HepG2 (cell line): Measurements from ENCODE around the gene DCDC2. TPM values are rescaled to one million over a fixed set of nuclear protein-coding genes. Genes with fewer than 3 reads are reported as not detected.

Source experiments
- CBX2 ChIP-seq, 2 experiments: fragments of 200-600 bp in 1 of 2; sonication (generic); formaldehyde crosslinking in 1 of 2; IDR thresholded peaks; 2 replicates each; pipeline versions ENCODE4 v1.7.0 to v1.8.1; 2018 to 2022; ENCODE audit warnings: low read depth in 2 of 2, low read length in 1 of 2, mild to moderate bottlenecking in 1 of 2, missing genetic modification reagents in 1 of 2
- ETV5 ChIP-seq: IDR thresholded peaks from 2 replicates; pipeline ENCODE4 v1.6.1; 2018; ENCODE audit warnings: missing biosample characterization, missing genetic modification reagents, inconsistent platforms, borderline replicate concordance
- GPN1 ChIP-seq: sonication (generic); formaldehyde crosslinking; IDR thresholded peaks from 2 replicates; pipeline ENCODE4 v1.5.1; 2020; ENCODE audit warnings: missing genetic modification reagents, borderline replicate concordance
- HMG20A ChIP-seq: IDR thresholded peaks from 2 replicates; pipeline ENCODE4 v1.6.1; 2016; ENCODE audit warnings: borderline replicate concordance
- KMT2B ChIP-seq: IDR thresholded peaks from 2 replicates; pipeline ENCODE4 v1.6.1; 2016; ENCODE audit warnings: missing genetic modification reagents, missing compliant biosample characterization
- MXI1 ChIP-seq: IDR thresholded peaks from 3 replicates; pipeline ENCODE4 v1.6.1; 2012; ENCODE audit warnings: low read depth, low read length, inconsistent platforms, borderline replicate concordance
- POLR2A ChIP-seq, 2 experiments: IDR thresholded peaks; 2 replicates each; pipeline ENCODE4 v1.6.1; 2011; ENCODE audit warnings: low read depth in 2 of 2, low read length in 2 of 2, mild to moderate bottlenecking in 1 of 2, moderate library complexity in 1 of 2; ENCODE audit not compliant: insufficient read depth in 1 of 2
- POLR2G ChIP-seq: fragments of 200-400 bp; formaldehyde crosslinking; IDR thresholded peaks from 2 replicates; pipeline ENCODE4 v1.6.1; 2018; ENCODE audit warnings: mild to moderate bottlenecking, low read depth, low read length, moderate library complexity
- SCMH1 ChIP-seq: sonication (generic); formaldehyde crosslinking; IDR thresholded peaks from 2 replicates; pipeline ENCODE4 v1.9.0; 2021; ENCODE audit warnings: missing genetic modification reagents, mild to moderate bottlenecking, borderline replicate concordance
- SETDB1 ChIP-seq: sonication (generic); formaldehyde crosslinking; IDR thresholded peaks from 2 replicates; pipeline ENCODE4 v1.5.1; 2020; ENCODE audit warnings: missing genetic modification reagents, mild to moderate bottlenecking, borderline replicate concordance
- ZNF253 ChIP-seq: sonication (generic); formaldehyde crosslinking; IDR thresholded peaks from 2 replicates; pipeline ENCODE4 v1.8.0; 2022; ENCODE audit warnings: mild to moderate bottlenecking, missing genetic modification reagents, borderline replicate concordance
- ZNF431 ChIP-seq: sonication (generic); formaldehyde crosslinking; IDR thresholded peaks from 2 replicates; pipeline ENCODE4 v1.9.0; 2022; ENCODE audit warnings: missing genetic modification reagents, low read depth, mild to moderate bottlenecking, borderline replicate concordance
- ZNF530 ChIP-seq: sonication (generic); formaldehyde crosslinking; IDR thresholded peaks from 2 replicates; pipeline ENCODE4 v1.5.0; 2020; ENCODE audit warnings: low read depth, mild to moderate bottlenecking, missing genetic modification reagents
- ZNF552 ChIP-seq: sonication (generic); formaldehyde crosslinking; IDR thresholded peaks from 2 replicates; pipeline ENCODE4 v1.9.0; 2022; ENCODE audit warnings: missing genetic modification reagents, mild to moderate bottlenecking, borderline replicate concordance
- ZNF788 ChIP-seq: sonication (generic); formaldehyde crosslinking; IDR thresholded peaks from 2 replicates; pipeline ENCODE4 v1.5.0; 2020; ENCODE audit warnings: mild to moderate bottlenecking, missing genetic modification reagents, borderline replicate concordance
- ZNF792 ChIP-seq: IDR thresholded peaks from 2 replicates; pipeline ENCODE4 v1.6.1; 2016
- polyA plus RNA-seq, 8 experiments: library from polyadenylated mRNA; depleted of rRNA in 3 of 8; stranded (reverse) in 7 of 8; unstranded in 1 of 8; fragments of >200 nt; fragmentation: Illumina TruSeq in 4 of 8; extraction: Trizol in 4 of 8; gene quantifications; 2 replicates each; pipeline versions ENCODE4 v1.2.1 to v1.2.3, GENCODE V29; 2011 to 2016; ENCODE audit warnings: low read depth in 4 of 8, missing spikeins in 1 of 8, mixed read lengths in 1 of 8; ENCODE audit not compliant: insufficient read depth in 1 of 8
- total RNA-seq, 5 experiments: library from RNA; depleted of rRNA; stranded (reverse); fragments of >200 nt; fragmentation: Illumina TruSeq; extraction: Trizol; gene quantifications; 2 replicates each; pipeline ENCODE4 v1.2.3, GENCODE V29; 2016; ENCODE audit warnings: low read depth in 1 of 5
- TF ChIP-seq, protein P1 (sequence below): IDR thresholded peaks from 2 replicates; pipeline ENCODE4 v1.4.0; 2020; ENCODE audit warnings: mild to moderate bottlenecking, missing genetic modification reagents
- TF ChIP-seq, protein P2 (sequence below): sonication (generic); formaldehyde crosslinking; IDR thresholded peaks from 2 replicates; pipeline ENCODE4 v1.8.1; 2023; ENCODE audit warnings: mild to moderate bottlenecking, moderate library complexity, missing genetic modification reagents
- TF ChIP-seq, protein P3 (sequence below): fragments of 450-650 bp; IDR thresholded peaks from 2 replicates; pipeline ENCODE4 v1.6.1; 2017; ENCODE audit warnings: mild to moderate bottlenecking

Gene DCDC2
- total and polyA plus RNA-seq, 2 of the 13 experiments (the other 11 are each of a cell fraction or from before 2014, with no cell fraction given) = 9.0 to 36.2 TPM

DNA sequence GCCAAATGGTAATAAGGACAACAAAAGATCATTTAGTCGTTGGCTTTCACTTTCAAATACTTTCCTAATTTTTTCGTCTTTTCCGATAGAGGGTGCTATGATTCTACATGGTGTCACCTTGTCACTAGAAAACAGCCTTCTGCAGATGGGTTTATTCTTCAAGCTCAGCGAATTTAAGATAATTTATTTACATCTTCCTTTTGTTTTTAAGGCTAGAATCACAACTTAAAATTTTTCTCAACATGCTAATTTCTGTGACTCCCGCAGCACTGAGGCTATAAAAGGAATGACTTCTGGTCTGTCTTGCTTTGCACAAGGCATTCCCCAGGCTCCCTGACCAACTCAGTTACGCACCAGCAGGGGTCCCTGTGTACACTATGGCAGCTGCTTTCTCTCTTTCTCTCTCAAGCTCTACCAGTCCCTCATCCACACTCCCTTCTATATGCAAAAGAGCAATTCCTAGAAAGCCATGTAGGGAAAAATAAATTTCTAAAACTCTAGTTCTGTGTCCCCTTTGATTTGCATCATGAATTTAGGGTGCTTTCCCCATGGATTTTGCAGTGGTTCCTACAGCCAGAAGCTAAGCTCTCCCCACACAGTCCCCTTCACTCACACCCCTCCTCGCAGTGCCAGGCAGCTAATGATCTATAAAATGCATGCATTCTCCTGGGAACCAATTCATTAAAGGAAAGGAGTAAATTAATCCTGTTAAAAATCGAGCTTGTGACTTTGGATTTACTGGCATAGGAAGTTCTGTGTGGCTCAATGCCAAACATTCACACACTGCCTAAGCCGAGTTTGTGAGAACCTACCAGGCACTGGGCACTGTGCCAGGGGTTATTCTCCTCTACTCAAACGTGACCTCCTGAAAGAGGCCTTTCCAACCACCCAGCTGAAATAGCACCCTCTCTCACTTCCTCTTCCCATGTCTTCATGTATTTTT is 74.5 kb downstream of the DCDC2 start (continued):
- TF ChIP-seq, protein P1, sequence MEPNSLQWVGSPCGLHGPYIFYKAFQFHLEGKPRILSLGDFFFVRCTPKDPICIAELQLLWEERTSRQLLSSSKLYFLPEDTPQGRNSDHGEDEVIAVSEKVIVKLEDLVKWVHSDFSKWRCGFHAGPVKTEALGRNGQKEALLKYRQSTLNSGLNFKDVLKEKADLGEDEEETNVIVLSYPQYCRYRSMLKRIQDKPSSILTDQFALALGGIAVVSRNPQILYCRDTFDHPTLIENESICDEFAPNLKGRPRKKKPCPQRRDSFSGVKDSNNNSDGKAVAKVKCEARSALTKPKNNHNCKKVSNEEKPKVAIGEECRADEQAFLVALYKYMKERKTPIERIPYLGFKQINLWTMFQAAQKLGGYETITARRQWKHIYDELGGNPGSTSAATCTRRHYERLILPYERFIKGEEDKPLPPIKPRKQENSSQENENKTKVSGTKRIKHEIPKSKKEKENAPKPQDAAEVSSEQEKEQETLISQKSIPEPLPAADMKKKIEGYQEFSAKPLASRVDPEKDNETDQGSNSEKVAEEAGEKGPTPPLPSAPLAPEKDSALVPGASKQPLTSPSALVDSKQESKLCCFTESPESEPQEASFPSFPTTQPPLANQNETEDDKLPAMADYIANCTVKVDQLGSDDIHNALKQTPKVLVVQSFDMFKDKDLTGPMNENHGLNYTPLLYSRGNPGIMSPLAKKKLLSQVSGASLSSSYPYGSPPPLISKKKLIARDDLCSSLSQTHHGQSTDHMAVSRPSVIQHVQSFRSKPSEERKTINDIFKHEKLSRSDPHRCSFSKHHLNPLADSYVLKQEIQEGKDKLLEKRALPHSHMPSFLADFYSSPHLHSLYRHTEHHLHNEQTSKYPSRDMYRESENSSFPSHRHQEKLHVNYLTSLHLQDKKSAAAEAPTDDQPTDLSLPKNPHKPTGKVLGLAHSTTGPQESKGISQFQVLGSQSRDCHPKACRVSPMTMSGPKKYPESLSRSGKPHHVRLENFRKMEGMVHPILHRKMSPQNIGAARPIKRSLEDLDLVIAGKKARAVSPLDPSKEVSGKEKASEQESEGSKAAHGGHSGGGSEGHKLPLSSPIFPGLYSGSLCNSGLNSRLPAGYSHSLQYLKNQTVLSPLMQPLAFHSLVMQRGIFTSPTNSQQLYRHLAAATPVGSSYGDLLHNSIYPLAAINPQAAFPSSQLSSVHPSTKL (CRISPR knock-in tag) = peak; percentile 58
- peak; percentile 35; the same call in 1 of the 2 replicates for TF ChIP-seq ETV5 (CRISPR knock-in tag)
- peak; percentile 30; the same call in 1 of the 2 replicates for TF ChIP-seq HMG20A (CRISPR knock-in tag)
- TF ChIP-seq, protein P2, sequence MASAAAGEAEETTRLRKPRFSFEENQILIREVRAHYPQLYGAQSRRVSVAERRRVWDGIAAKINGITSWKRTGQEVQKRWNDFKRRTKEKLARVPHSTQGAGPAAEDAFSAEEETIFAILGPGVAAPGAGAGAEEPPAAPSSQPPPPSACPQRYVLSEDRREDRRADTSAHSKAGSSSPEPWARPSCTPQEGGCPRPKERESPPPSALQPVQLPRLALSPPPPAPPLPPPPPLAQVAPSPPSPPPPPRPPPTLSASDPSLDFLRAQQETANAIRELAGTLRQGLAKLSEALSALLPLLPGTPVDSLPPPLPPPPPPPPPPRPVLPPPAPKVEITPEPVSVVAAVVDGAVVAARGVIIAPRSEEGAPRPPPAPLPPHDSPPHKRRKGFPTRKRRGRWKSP (CRISPR knock-in tag) = 0 out of 2 replicates have a peak, but pooled peaks have one; percentile 54
- TF ChIP-seq ZNF253 = no peak
- TF ChIP-seq, protein P3, sequence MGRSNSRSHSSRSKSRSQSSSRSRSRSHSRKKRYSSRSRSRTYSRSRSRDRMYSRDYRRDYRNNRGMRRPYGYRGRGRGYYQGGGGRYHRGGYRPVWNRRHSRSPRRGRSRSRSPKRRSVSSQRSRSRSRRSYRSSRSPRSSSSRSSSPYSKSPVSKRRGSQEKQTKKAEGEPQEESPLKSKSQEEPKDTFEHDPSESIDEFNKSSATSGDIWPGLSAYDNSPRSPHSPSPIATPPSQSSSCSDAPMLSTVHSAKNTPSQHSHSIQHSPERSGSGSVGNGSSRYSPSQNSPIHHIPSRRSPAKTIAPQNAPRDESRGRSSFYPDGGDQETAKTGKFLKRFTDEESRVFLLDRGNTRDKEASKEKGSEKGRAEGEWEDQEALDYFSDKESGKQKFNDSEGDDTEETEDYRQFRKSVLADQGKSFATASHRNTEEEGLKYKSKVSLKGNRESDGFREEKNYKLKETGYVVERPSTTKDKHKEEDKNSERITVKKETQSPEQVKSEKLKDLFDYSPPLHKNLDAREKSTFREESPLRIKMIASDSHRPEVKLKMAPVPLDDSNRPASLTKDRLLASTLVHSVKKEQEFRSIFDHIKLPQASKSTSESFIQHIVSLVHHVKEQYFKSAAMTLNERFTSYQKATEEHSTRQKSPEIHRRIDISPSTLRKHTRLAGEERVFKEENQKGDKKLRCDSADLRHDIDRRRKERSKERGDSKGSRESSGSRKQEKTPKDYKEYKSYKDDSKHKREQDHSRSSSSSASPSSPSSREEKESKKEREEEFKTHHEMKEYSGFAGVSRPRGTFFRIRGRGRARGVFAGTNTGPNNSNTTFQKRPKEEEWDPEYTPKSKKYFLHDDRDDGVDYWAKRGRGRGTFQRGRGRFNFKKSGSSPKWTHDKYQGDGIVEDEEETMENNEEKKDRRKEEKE = no peak
- TF ChIP-seq SCMH1 (CRISPR knock-in tag) = no peak
- TF ChIP-seq ZNF431 (CRISPR knock-in tag) = no peak
- TF ChIP-seq POLR2A (IDR thresholded peaks at IDR 0.05; ENCODE audit: insufficient read depth in 1 of 2, low read depth in 2 of 2, low read length in 2 of 2) = no peak
- TF ChIP-seq MXI1 = no peak
- no peak for TF ChIP-seq GPN1 (CRISPR knock-in tag)
- TF ChIP-seq POLR2G = no peak
- peak; percentile 17; the same call in 1 of the 2 replicates for TF ChIP-seq ZNF792 (CRISPR knock-in tag)
- TF ChIP-seq ZNF552 (CRISPR knock-in tag) = no peak
- TF ChIP-seq SETDB1 (CRISPR knock-in tag) = no peak
- no peak for TF ChIP-seq CBX2 (IDR thresholded peaks at IDR 0.05; ENCODE audit: low read depth, low read length)
- no peak for TF ChIP-seq CBX2 (CRISPR knock-in tag; IDR thresholded peaks at IDR 0.05; ENCODE audit: low read depth)
- no peak for TF ChIP-seq ZNF788 (CRISPR knock-in tag)
- no peak for TF ChIP-seq ZNF530 (CRISPR knock-in tag)
- TF ChIP-seq KMT2B (CRISPR knock-in tag) = peak; percentile 48
